SK-N-SH (cell line): Measurements from ENCODE around the gene EPB41L2. TPM values are rescaled to one million over a fixed set of nuclear protein-coding genes. Genes with fewer than 3 reads are reported as not detected.

ENCODE experiments used
- CTCF ChIA-PET: fragments of 300-600, 350-600 bp; formaldehyde crosslinking; extraction: SDS; loops from one replicate; lab custom pipeline; 2021; lab: Yijun Ruan, JAX
- POLR2A ChIA-PET: fragments of 350-600 bp; sonication (Branson Sonifier 250); formaldehyde crosslinking; extraction: SDS; loops from one replicate; lab custom pipeline; 2020; ENCODE audit warnings: antibody characterized with exemption, inconsistent platforms; lab: Yijun Ruan, JAX
- DNase-seq: peaks from one replicate; pipeline ENCODE4 v3.0.0; 2012
- H2AFZ ChIP-seq: fragments of 200-600 bp; sonication (generic); 2 replicates; pipeline ENCODE4 v1.8.1; 2016; ENCODE audit warnings: antibody characterized with exemption, mild to moderate bottlenecking, low read depth
- H3F3A ChIP-seq: fragments of 200-600 bp; sonication (generic); replicated peaks from 2 replicates; pipeline ENCODE3; 2016; ENCODE audit warnings: antibody characterized with exemption, mild to moderate bottlenecking; ENCODE audit not compliant: insufficient read depth
- H3K27ac ChIP-seq, 2 experiments: fragments of 200-500 bp in 1 of 2; fragments of 200-600 bp in 1 of 2; sonication (Bioruptor generic) in 1 of 2; sonication (generic), shearing (Covaris generic) in 1 of 2; 2 replicates each; pipeline versions ENCODE4 v1.5.1 to v1.6.1; 2014 to 2016; ENCODE audit warnings: low read depth in 2 of 2, inconsistent platforms in 1 of 2, low read length in 1 of 2, mild to moderate bottlenecking in 1 of 2, mixed read lengths in 1 of 2
- H3K27me3 ChIP-seq: fragments of 200-600 bp; sonication (generic), shearing (Covaris generic); 2 replicates; pipeline ENCODE4 v1.6.1; 2016; ENCODE audit warnings: mixed run types; ENCODE audit not compliant: insufficient read depth
- H3K36me3 ChIP-seq, 2 experiments: fragments of 200-500 bp in 1 of 2; fragments of 200-600 bp in 1 of 2; sonication (Bioruptor generic) in 1 of 2; sonication (generic) in 1 of 2; replicated peaks in 1 of 2; 2 replicates each; pipeline versions ENCODE3 to v1.5.1; 2014 to 2016; ENCODE audit warnings: low read length in 1 of 2, mild to moderate bottlenecking in 1 of 2; ENCODE audit not compliant: insufficient read depth in 2 of 2, control insufficient read depth in 1 of 2
- H3K4me1 ChIP-seq, 2 experiments: fragments of 200-500 bp in 1 of 2; fragments of 200-600 bp in 1 of 2; sonication (Bioruptor generic) in 1 of 2; sonication (generic), shearing (Covaris generic) in 1 of 2; 2 replicates each; pipeline versions ENCODE4 v1.5.1 to v1.6.1; 2014 to 2016; ENCODE audit warnings: low read depth in 1 of 2, low read length in 1 of 2, mixed run types in 1 of 2; ENCODE audit not compliant: insufficient read depth in 2 of 2, control insufficient read depth in 1 of 2
- H3K4me2 ChIP-seq: fragments of 200-600 bp; sonication (generic), shearing (Covaris generic); 2 replicates; pipeline ENCODE4 v1.6.1; 2017; ENCODE audit warnings: mixed run types
- H3K4me3 ChIP-seq, 2 experiments: fragments of 200-500 bp in 1 of 2; fragments of 200-600 bp in 1 of 2; sonication (Bioruptor generic) in 1 of 2; sonication (generic), shearing (Covaris generic) in 1 of 2; 2 replicates each; pipeline versions ENCODE4 v1.5.1 to v1.8.1; 2014 to 2016; ENCODE audit warnings: low read depth in 2 of 2, inconsistent platforms in 1 of 2, low read length in 1 of 2, mild to moderate bottlenecking in 1 of 2, mixed read lengths in 1 of 2, moderate library complexity in 1 of 2
- H3K79me2 ChIP-seq: fragments of 200-600 bp; sonication (generic); 2 replicates; pipeline ENCODE4 v1.8.1; 2017; ENCODE audit warnings: mild to moderate bottlenecking; ENCODE audit not compliant: insufficient read depth
- H3K9ac ChIP-seq: fragments of 200-600 bp; sonication (generic); 2 replicates; pipeline ENCODE4 v1.6.1; 2017; ENCODE audit warnings: mixed run types
- H3K9me2 ChIP-seq: fragments of 200-600 bp; sonication (generic); 2 replicates; pipeline ENCODE4 v1.6.1; 2017; ENCODE audit warnings: mixed run types
- H3K9me3 ChIP-seq: fragments of 200-600 bp; sonication (generic); 2 replicates; pipeline ENCODE4 v1.6.1; 2017; ENCODE audit warnings: mixed run types, mild to moderate bottlenecking, moderate library complexity
- H4K20me1 ChIP-seq: fragments of 200-600 bp; sonication (generic); 2 replicates; pipeline ENCODE4 v1.6.1; 2017; ENCODE audit warnings: mild to moderate bottlenecking, mixed run types; ENCODE audit not compliant: insufficient read depth
- CTCF ChIP-seq: fragments of 200-600 bp; sonication (generic); IDR thresholded peaks from 2 replicates; pipeline ENCODE4 v1.6.1; 2017; ENCODE audit warnings: antibody characterized with exemption, mild to moderate bottlenecking, moderate library complexity
- ELF1 ChIP-seq: IDR thresholded peaks from 2 replicates; pipeline ENCODE4 v1.4.0; 2012
- EP300 ChIP-seq, 2 experiments: IDR thresholded peaks; 2 replicates each; pipeline versions ENCODE4 v1.4.0 to v1.6.1; 2012; ENCODE audit warnings: borderline replicate concordance in 1 of 2, low read depth in 1 of 2, low read length in 1 of 2
- EZH2phosphoT487 ChIP-seq: fragments of 200-600 bp; sonication (generic); IDR thresholded peaks from 2 replicates; pipeline ENCODE4 v1.6.1; 2017; ENCODE audit warnings: low read depth, mixed run types, mild to moderate bottlenecking, antibody characterized with exemption, moderate library complexity, borderline replicate concordance
- FOSL2 ChIP-seq: IDR thresholded peaks from 2 replicates; pipeline ENCODE4 v1.4.0; 2012; ENCODE audit warnings: low read depth, mild to moderate bottlenecking, moderate library complexity, borderline replicate concordance
- FOXJ3 ChIP-seq: sonication (generic); formaldehyde crosslinking; IDR thresholded peaks from 2 replicates; pipeline ENCODE4 v1.5.1; 2020; ENCODE audit warnings: mild to moderate bottlenecking, missing genetic modification reagents
- GABPA ChIP-seq: IDR thresholded peaks from 2 replicates; pipeline ENCODE4 v1.4.0; 2012; ENCODE audit warnings: low read depth, mild to moderate bottlenecking
- GATA2 ChIP-seq: sonication (generic); formaldehyde crosslinking; IDR thresholded peaks from 2 replicates; pipeline ENCODE4 v1.5.0; 2020; ENCODE audit warnings: mild to moderate bottlenecking, missing genetic modification reagents
- IRF3 ChIP-seq: fragments of 150-350 bp; IDR thresholded peaks from 2 replicates; pipeline ENCODE4 v1.6.1; 2016; ENCODE audit warnings: mild to moderate bottlenecking, low read depth, low read length
- JUND ChIP-seq: IDR thresholded peaks from 2 replicates; pipeline ENCODE4 v1.4.0; 2012
- MEF2A ChIP-seq: IDR thresholded peaks from 2 replicates; pipeline ENCODE4 v1.4.0; 2012; ENCODE audit warnings: low read depth, borderline replicate concordance
- NFIC ChIP-seq: IDR thresholded peaks from 2 replicates; pipeline ENCODE4 v1.4.0; 2012; ENCODE audit warnings: borderline replicate concordance
- PBX3 ChIP-seq: IDR thresholded peaks from 2 replicates; pipeline ENCODE4; 2012
- REST ChIP-seq: IDR thresholded peaks from 2 replicates; pipeline ENCODE4 v1.6.1; 2012; ENCODE audit warnings: mild to moderate bottlenecking, low read depth, low read length, moderate library complexity
- RXRA ChIP-seq: IDR thresholded peaks from 2 replicates; pipeline ENCODE4 v1.4.0; 2012; ENCODE audit warnings: low read depth, mild to moderate bottlenecking, borderline replicate concordance
- SIN3A ChIP-seq: IDR thresholded peaks from 2 replicates; pipeline ENCODE4 v1.6.1; 2012; ENCODE audit warnings: low read depth, mild to moderate bottlenecking, low read length, moderate library complexity, borderline replicate concordance
- TAF1 ChIP-seq: IDR thresholded peaks from 2 replicates; pipeline ENCODE4 v1.6.1; 2012; ENCODE audit warnings: low read depth, mild to moderate bottlenecking, low read length, moderate library complexity, borderline replicate concordance
- TCF12 ChIP-seq: IDR thresholded peaks from 2 replicates; pipeline ENCODE4 v1.4.0; 2012
- USF1 ChIP-seq: IDR thresholded peaks from 2 replicates; pipeline ENCODE4 v1.4.0; 2012; ENCODE audit warnings: low read depth, borderline replicate concordance
- USF2 ChIP-seq: fragments of 150-350 bp; IDR thresholded peaks from 2 replicates; pipeline ENCODE4 v1.6.1; 2017; ENCODE audit warnings: antibody characterized with exemption, low read length, low read depth, borderline replicate concordance
- WGBS: methylation state at CpG from one replicate; pipeline ENCODE4 v1.1.6; 2017; ENCODE audit warnings: low lambda C conversion rate; 5-methylcytosine and 5-hydroxymethylcytosine counted together
- polyA plus RNA-seq, 3 experiments: library from polyadenylated mRNA; depleted of rRNA; stranded (reverse); fragments of >200 nt; gene quantifications; 2 replicates each; pipeline ENCODE4 v1.2.3, GENCODE V29; 2012

Gene EPB41L2
- polyA plus RNA-seq, 1 of the 3 experiments (the other 2 are of a cell fraction) = 1.4 TPM

- Histone ChIP-seq H3K9me2 (no peaks in the 10 kb centered on the region), H3K9ac (no peak overlapping the region), H3K27ac (no peak overlapping the region), H3K9me3 (no peaks in the 10 kb centered on the region), H3K4me1 (peaks cover 0 to 5% of the 10 kb centered on the region in 2 experiments; a peak in 1 of 4 replicates), H4K20me1 (no peaks in the 10 kb centered on the region), H3K27me3 (peaks cover 28% of the 10 kb centered on the region; the same call in 1 of the 2 replicates), H2AFZ (no peak overlapping the region), H3K36me3 (no peaks in the 10 kb centered on the region), H3K4me2 (no peak overlapping the region), H3K4me3 (no peak overlapping the region), H3K79me2 (no peaks in the 10 kb centered on the region), H3F3A (no peaks in the 10 kb centered on the region)
- 9% methylated on average over 2 of the region's 2 CpGs for WGBS
- CTCF ChIA-PET = interaction anchor here (0.7 kb wide), 1 partner anchor 329 kb away, joined by 3 read pairs; no protein-coding TSS in a partner anchor
- POLR2A ChIA-PET = no interaction called here
- no peak for DNase-seq
- no peak for TF ChIP-seq RXRA
- no peak for TF ChIP-seq CTCF
- TF ChIP-seq EZH2phosphoT487 = no peak
- TF ChIP-seq USF2 = no peak
- TF ChIP-seq TAF1 = no peak
- no peak for TF ChIP-seq JUND
- TF ChIP-seq EP300 (IDR thresholded peaks at IDR 0.05; ENCODE audit: borderline replicate concordance in 1 of 2, low read depth in 1 of 2, low read length in 1 of 2) = no peak
- TF ChIP-seq ELF1 = no peak
- no peak for TF ChIP-seq SIN3A
- no peak for TF ChIP-seq REST
- TF ChIP-seq GATA2 (CRISPR knock-in tag) = no peak
- TF ChIP-seq FOSL2 = no peak
- TF ChIP-seq MEF2A = no peak
- TF ChIP-seq FOXJ3 = no peak
- TF ChIP-seq USF1 = no peak
- no peak for TF ChIP-seq GABPA
- TF ChIP-seq NFIC = no peak
- no peak for TF ChIP-seq TCF12
- no peak for TF ChIP-seq PBX3
- TF ChIP-seq IRF3 = no peak
Measured at GRCh38 chr6:130995783-130996447, 67.1 kb downstream of the EPB41L2 start.
